IMR-90 (cell line): ENCODE data around the gene CPSF4. TPM values are rescaled to one million over a fixed set of nuclear protein-coding genes. Genes with fewer than 3 reads are reported as not detected.

Experiments used
- ATAC-seq: fragments of 200-7000 bp; cut with Tn5 transposase; 2 replicates; pipeline ENCODE4 v1.9.1; 2020; ENCODE audit warnings: low read depth, mild to moderate bottlenecking, moderate library complexity
- BruUV-seq: library from RNA; stranded (reverse); fragments of 400-500 nt; replicated peaks from 2 replicates; lab custom pipeline; 2021; lab: Mats Ljungman, UMichigan
- CTCF ChIA-PET: fragments of 300-600 bp; formaldehyde crosslinking; extraction: SDS; loops from one replicate; lab custom pipeline; 2021; ENCODE audit warnings: antibody characterized with exemption; lab: Yijun Ruan, JAX
- POLR2A ChIA-PET: fragments of 300-600 bp; sonication (Branson Sonifier 250); formaldehyde crosslinking; loops from one replicate; lab custom pipeline; 2022; ENCODE audit warnings: antibody characterized with exemption; ENCODE audit not compliant: unreplicated experiment; lab: Charles Lee
- DNase-seq: peaks from one replicate; pipeline ENCODE4 v3.0.0; 2013
- H2AFZ ChIP-seq: replicated peaks from 2 replicates; pipeline ENCODE3; 2013; ENCODE audit warnings: low read length, mild to moderate bottlenecking; ENCODE audit not compliant: poor library complexity
- H2AK5ac ChIP-seq: 2 replicates; pipeline ENCODE4 v1.6.1; 2013; ENCODE audit warnings: low read depth, low read length, inconsistent platforms
- H2AK9ac ChIP-seq: replicated peaks from 2 replicates; pipeline ENCODE3; 2013; ENCODE audit warnings: mild to moderate bottlenecking, low read depth, low read length, moderate library complexity; ENCODE audit not compliant: poor library complexity
- H2BK120ac ChIP-seq: 2 replicates; pipeline ENCODE4 v1.6.1; 2013; ENCODE audit warnings: low read depth, low read length, inconsistent platforms
- H2BK15ac ChIP-seq: 3 replicates; pipeline ENCODE4 v1.6.1; 2013; ENCODE audit warnings: low read depth, low read length, inconsistent platforms
- H2BK20ac ChIP-seq: 2 replicates; pipeline ENCODE4 v1.6.1; 2013; ENCODE audit warnings: low read depth, mild to moderate bottlenecking, inconsistent platforms, low read length, moderate library complexity
- H2BK5ac ChIP-seq: 2 replicates; pipeline ENCODE4 v1.6.1; 2013; ENCODE audit warnings: mild to moderate bottlenecking, low read depth, low read length, inconsistent platforms; ENCODE audit not compliant: poor library complexity, severe bottlenecking
- H3K14ac ChIP-seq: replicated peaks from 2 replicates; pipeline ENCODE4 v1.6.1; 2013; ENCODE audit warnings: low read depth, low read length, inconsistent platforms
- H3K18ac ChIP-seq: 2 replicates; pipeline ENCODE4 v1.6.1; 2013; ENCODE audit warnings: low read depth, low read length, control low read depth
- H3K23ac ChIP-seq: 2 replicates; pipeline ENCODE4 v1.6.1; 2013; ENCODE audit warnings: low read depth, low read length, inconsistent platforms
- H3K27ac ChIP-seq: 2 replicates; pipeline ENCODE4 v1.5.1; 2013; ENCODE audit warnings: mild to moderate bottlenecking, control low read depth, low read length; ENCODE audit not compliant: insufficient read depth
- H3K27me3 ChIP-seq: 2 replicates; pipeline ENCODE4 v1.6.1; 2013; ENCODE audit warnings: low read length; ENCODE audit not compliant: control insufficient read depth, insufficient read depth
- H3K36me3 ChIP-seq: 2 replicates; pipeline ENCODE4 v1.6.1; 2013; ENCODE audit warnings: low read length, mixed read lengths; ENCODE audit not compliant: control insufficient read depth, insufficient read depth
- H3K4ac ChIP-seq: 2 replicates; pipeline ENCODE4 v1.6.1; 2013; ENCODE audit warnings: low read depth, low read length, inconsistent platforms
- H3K4me1 ChIP-seq: 2 replicates; pipeline ENCODE4 v1.6.1; 2013; ENCODE audit warnings: low read length, mixed read lengths; ENCODE audit not compliant: control insufficient read depth, insufficient read depth
- H3K4me2 ChIP-seq: 2 replicates; pipeline ENCODE4 v1.6.1; 2013; ENCODE audit warnings: low read depth, mild to moderate bottlenecking, control low read depth, low read length, moderate library complexity
- H3K4me3 ChIP-seq: 2 replicates; pipeline ENCODE4 v1.5.1; 2013; ENCODE audit warnings: low read depth, mild to moderate bottlenecking, control low read depth, low read length, moderate library complexity; ENCODE audit not compliant: insufficient read depth
- H3K56ac ChIP-seq: 2 replicates; pipeline ENCODE4 v1.6.1; 2013; ENCODE audit warnings: low read length, inconsistent platforms; ENCODE audit not compliant: insufficient read depth; ENCODE audit errors: extremely low read depth
- H3K79me1 ChIP-seq, 2 experiments: 2 replicates each; pipeline ENCODE4 v1.6.1; 2013; ENCODE audit warnings: low read length in 2 of 2, inconsistent platforms in 1 of 2, low read depth in 1 of 2
- H3K9ac ChIP-seq: 2 replicates; pipeline ENCODE4 v1.6.1; 2013; ENCODE audit warnings: low read depth, low read length, control low read depth
- H3K9me1 ChIP-seq: 2 replicates; pipeline ENCODE4 v1.6.1; 2013; ENCODE audit warnings: low read length, inconsistent platforms; ENCODE audit not compliant: insufficient read depth
- H3K9me3 ChIP-seq: 2 replicates; pipeline ENCODE4 v1.6.1; 2013; ENCODE audit warnings: low read length; ENCODE audit not compliant: control insufficient read depth, insufficient read depth
- H4K20me1 ChIP-seq: 2 replicates; pipeline ENCODE4 v1.6.1; 2013; ENCODE audit warnings: low read length, inconsistent platforms; ENCODE audit not compliant: insufficient read depth
- H4K5ac ChIP-seq: 2 replicates; pipeline ENCODE4 v1.6.1; 2013; ENCODE audit warnings: mild to moderate bottlenecking, low read depth, low read length, control low read depth
- H4K8ac ChIP-seq, 2 experiments: 2 replicates each; pipeline ENCODE4 v1.6.1; 2013; ENCODE audit warnings: low read depth in 2 of 2, low read length in 2 of 2, control low read depth in 1 of 2, inconsistent platforms in 1 of 2
- H4K91ac ChIP-seq: 2 replicates; pipeline ENCODE4 v1.6.1; 2013; ENCODE audit warnings: low read depth, low read length, inconsistent platforms; ENCODE audit not compliant: insufficient read depth
- BHLHE40 ChIP-seq: fragments of 150-350 bp; IDR thresholded peaks from 2 replicates; pipeline ENCODE4 v1.6.1; 2016; ENCODE audit warnings: mild to moderate bottlenecking, low read depth, low read length
- CEBPB ChIP-seq: IDR thresholded peaks from 2 replicates; pipeline ENCODE4 v1.6.1; 2012; ENCODE audit warnings: low read depth, low read length, improper control_type of control experiment
- CHD1 ChIP-seq: IDR thresholded peaks from 2 replicates; pipeline ENCODE4 v1.6.1; 2012; ENCODE audit warnings: low read depth, low read length, improper control_type of control experiment
- CTCF ChIP-seq: conservative IDR thresholded peaks from 2 replicates; pipeline ENCODE4 v1.5.1; 2012; ENCODE audit warnings: mild to moderate bottlenecking, low read depth, low read length, improper control_type of control experiment
- ELK1 ChIP-seq: fragments of 150-350 bp; IDR thresholded peaks from 2 replicates; pipeline ENCODE4 v1.6.1; 2016; ENCODE audit warnings: low read depth, mild to moderate bottlenecking, low read length, moderate library complexity, borderline replicate concordance
- FOS ChIP-seq: fragments of 150-350 bp; IDR thresholded peaks from 2 replicates; pipeline ENCODE4 v1.6.1; 2016; ENCODE audit warnings: low read depth, low read length
- MAFK ChIP-seq: IDR thresholded peaks from 2 replicates; pipeline ENCODE4 v1.6.1; 2012; ENCODE audit warnings: low read depth, low read length, improper control_type of control experiment
- MAZ ChIP-seq: IDR thresholded peaks from 2 replicates; pipeline ENCODE4 v1.6.1; 2012; ENCODE audit warnings: low read depth, mild to moderate bottlenecking, low read length, improper control_type of control experiment, moderate library complexity, borderline replicate concordance
- MXI1 ChIP-seq: IDR thresholded peaks from 2 replicates; pipeline ENCODE4 v1.6.1; 2012; ENCODE audit warnings: low read depth, mild to moderate bottlenecking, low read length, moderate library complexity, borderline replicate concordance
- NFE2L2 ChIP-seq: fragments of 150-350 bp; IDR thresholded peaks from 2 replicates; pipeline ENCODE4 v1.6.1; 2016; ENCODE audit warnings: low read depth, mild to moderate bottlenecking, low read length
- POLR2A ChIP-seq: IDR thresholded peaks from 2 replicates; pipeline ENCODE4 v1.6.1; 2012; ENCODE audit warnings: mild to moderate bottlenecking, low read depth, low read length
- RAD21 ChIP-seq: IDR thresholded peaks from 2 replicates; pipeline ENCODE4 v1.6.1; 2012; ENCODE audit warnings: low read length, improper control_type of control experiment
- RCOR1 ChIP-seq: IDR thresholded peaks from 2 replicates; pipeline ENCODE4 v1.6.1; 2012; ENCODE audit warnings: mild to moderate bottlenecking, low read length, improper control_type of control experiment; ENCODE audit not compliant: insufficient replicate concordance
- RFX5 ChIP-seq: IDR thresholded peaks from 2 replicates; pipeline ENCODE4 v1.8.0; 2012; ENCODE audit warnings: low read depth, mild to moderate bottlenecking, low read length, moderate library complexity
- SMC3 ChIP-seq: fragments of 150-350 bp; IDR thresholded peaks from 2 replicates; pipeline ENCODE4 v1.6.1; 2016; ENCODE audit warnings: low read depth, mild to moderate bottlenecking, antibody characterized with exemption, low read length, moderate library complexity
- WGBS, 2 experiments: methylation state at CpG; one replicate each; pipeline versions ENCODE4 v1.1.5 to v1.1.7; 2013; ENCODE audit warnings: missing lambda C conversion rate in 2 of 2; ENCODE audit not compliant: insufficient read length in 1 of 2; ENCODE audit errors: extremely low coverage in 2 of 2; 5-methylcytosine and 5-hydroxymethylcytosine counted together
- dilution Hi-C: fragments of 300-500 bp; cut with HindIII; formaldehyde crosslinking; loops from one replicate; pipeline ENCODE4 v1.14.3; 2018; ENCODE audit warnings: low sequenced_read_pairs; ENCODE audit not compliant: unreplicated experiment
- in situ Hi-C: fragments of 300-500 bp; cut with MboI; formaldehyde crosslinking; loops from 3 replicates; pipeline ENCODE4 v1.14.3; 2019; ENCODE audit warnings: low sequenced_read_pairs, inconsistent platforms, mixed read lengths
- intact Hi-C: fragments of 100-400 bp; cut with micrococcal nuclease; formaldehyde crosslinking; loops from 2 replicates; pipeline ENCODE4 v1.10.0; 2022
- polyA plus RNA-seq, 3 experiments: library from polyadenylated mRNA; depleted of rRNA; stranded (reverse); fragments of >200 nt; gene quantifications; 2 replicates each; pipeline ENCODE4 v1.2.3, GENCODE V29; 2012; ENCODE audit warnings: low replicate concordance in 1 of 3
- total RNA-seq: library from RNA; depleted of rRNA; stranded (reverse); fragments of >200 nt; gene quantifications from 2 replicates; pipeline ENCODE4 v1.2.3, GENCODE V29; 2012

The CPSF4 gene
- total and polyA plus RNA-seq, 2 of the 4 experiments (the other 2 are of a cell fraction): 23.8 to 44.9 TPM

GRCh38 chr7:99476107-99476506 lies 37.4 kb downstream of the CPSF4 start:
- DNase-seq: no peak
- Histone ChIP-seq H2AK9ac (no peak overlapping the region), H3K4ac (no peak overlapping the region), H3K56ac (no peak overlapping the region), H3K18ac (no peak overlapping the region), H2BK15ac (no peak overlapping the region), H3K4me2 (no peak overlapping the region), H3K9ac (no peak overlapping the region), H2BK120ac (no peak overlapping the region), H2BK5ac (no peak overlapping the region), H3K9me1 (peaks cover 5% of the 10 kb centered on the region; the same call in 1 of the 2 replicates), H3K79me1 (peaks cover 25 to 46% of the 10 kb centered on the region in 2 experiments), H3K27ac (no peak overlapping the region), H4K91ac (no peak overlapping the region), H3K14ac (no peak overlapping the region), H3K36me3 (peaks cover 12% of the 10 kb centered on the region), H3K9me3 (no peaks in the 10 kb centered on the region), H3K27me3 (no peaks in the 10 kb centered on the region), H3K23ac (no peak overlapping the region), H3K4me3 (no peak overlapping the region), H4K5ac (no peak overlapping the region), H4K20me1 (0 out of 2 replicates have a peak, but pooled peaks cover 2% of the 10 kb centered on the region), H4K8ac (no peak overlapping the region), H3K4me1 (0 out of 2 replicates have a peak, but pooled peaks cover 2% of the 10 kb centered on the region), H2AFZ (no peak overlapping the region), H2BK20ac (no peak overlapping the region), H2AK5ac (no peak overlapping the region)
- ChIA-PET POLR2A (no interaction called here), CTCF (no interaction called here)
- in situ Hi-C loops (no loop called here), intact Hi-C loops (no loop called here), dilution Hi-C loops (no loop called here)
- no TSS peak for BruUV-seq
- WGBS, 2 experiments: 100% methylated on average over 1 of the region's 5 CpGs; no CpG with 5 or more reads in 1 of the 2 experiments
- no peak for ATAC-seq
- TF ChIP-seq RCOR1 (no peak), MXI1 (no peak), MAFK (no peak), MAZ (no peak), RFX5 (no peak), CTCF (no peak), FOS (no peak), POLR2A (no peak), BHLHE40 (no peak), NFE2L2 (no peak), CEBPB (no peak), ELK1 (no peak), SMC3 (no peak), CHD1 (no peak), RAD21 (no peak)
